LNCAP (cell line): Measurements from ENCODE around the gene HNRNPM.

ENCODE experiments used
- CTCF ChIP-seq: fragments of 450-650 bp; IDR thresholded peaks from 2 replicates; pipeline ENCODE4 v1.5.1; 2017; ENCODE audit warnings: mild to moderate bottlenecking

HNRNPM gene

GRCh38 chr19:8504171-8504570 lies 59.4 kb downstream of the HNRNPM start:
- TF ChIP-seq CTCF = no peak

- TF ChIP-seq CTCF = no peak
Measured at GRCh38 chr19:8504919-8505318, 60.1 kb downstream of the HNRNPM start.

GRCh38 chr19:8505680-8506401 lies 61.1 kb downstream of the HNRNPM start:
- peak; percentile 93 for TF ChIP-seq CTCF

- peak; percentile 5; the same call in 1 of the 2 replicates for TF ChIP-seq CTCF
Measured at GRCh38 chr19:8506402-8506957, 61.7 kb downstream of the HNRNPM start.

- TF ChIP-seq CTCF = no peak
Measured at GRCh38 chr19:8510589-8511115, 65.9 kb downstream of the HNRNPM start.

- peak; percentile 22; the same call in 1 of the 2 replicates for TF ChIP-seq CTCF
Measured at GRCh38 chr19:8511573-8512101, 66.9 kb downstream of the HNRNPM start.

GRCh38 chr19:8512115-8512967 lies 67.6 kb downstream of the HNRNPM start:
- TF ChIP-seq CTCF = no peak
